B cell (primary cell): ENCODE data around the gene SLK. TPM values are rescaled to one million over a fixed set of nuclear protein-coding genes. Genes with fewer than 3 reads are reported as not detected.

Experiments
- ATAC-seq: fragments of 200-7000 bp; cut with Tn5 transposase; one replicate; pipeline ENCODE4 v1.10.0; 2021; ENCODE audit warnings: low read depth, mild to moderate bottlenecking, moderate number of reproducible peaks, moderate library complexity
- CTCF ChIA-PET: fragments of 350-600 bp; sonication (Branson Sonifier 250); formaldehyde crosslinking; loops from one replicate; lab custom pipeline; 2021; ENCODE audit warnings: antibody characterized with exemption, inconsistent platforms; lab: Charles Lee
- POLR2A ChIA-PET: fragments of 350-600 bp; sonication (Branson Sonifier 250); formaldehyde crosslinking; loops from one replicate; lab custom pipeline; 2021; ENCODE audit warnings: antibody characterized with exemption; lab: Charles Lee
- DNase-seq: peaks from one replicate; pipeline ENCODE4 v3.0.0; 2013
- H2AFZ ChIP-seq: 2 replicates; pipeline ENCODE4 v1.6.1; 2012; ENCODE audit warnings: mild to moderate bottlenecking, low read depth, low read length; ENCODE audit not compliant: insufficient read depth, poor library complexity, severe bottlenecking
- H3K27ac ChIP-seq, 2 donors: 1 replicate in 1 of 2; 2 replicates in 1 of 2; pipeline ENCODE4 v1.5.1; 2012 to 2013; ENCODE audit warnings: low read length in 2 of 2, mild to moderate bottlenecking in 2 of 2, moderate library complexity in 1 of 2
- H3K27me3 ChIP-seq, 4 experiments: fragments of 200-600 bp in 1 of 4; sonication (generic) in 1 of 4; replicated peaks in 1 of 4; 1 replicate in 2 of 4; 2 replicates in 2 of 4; pipeline versions ENCODE4 v1.6.1 to v1.7.0; 2013 to 2016; ENCODE audit warnings: low read length in 3 of 4, mild to moderate bottlenecking in 2 of 4, mixed read lengths in 1 of 4, moderate library complexity in 1 of 4; ENCODE audit not compliant: insufficient read depth in 4 of 4, control insufficient read depth in 3 of 4; ENCODE audit errors: control extremely low read depth in 1 of 4
- H3K36me3 ChIP-seq, 2 experiments: replicated peaks in 1 of 2; 1 replicate in 1 of 2; 2 replicates in 1 of 2; pipeline versions ENCODE4 v1.6.1 to v1.7.1; 2013; ENCODE audit warnings: low read length in 1 of 2; ENCODE audit not compliant: insufficient read depth in 2 of 2, control insufficient read depth in 1 of 2; ENCODE audit errors: control extremely low read depth in 1 of 2, extremely low read depth in 1 of 2
- H3K4me1 ChIP-seq, 2 donors: fragments of 200-600 bp in 1 of 2; sonication (generic) in 1 of 2; 1 replicate in 1 of 2; 2 replicates in 1 of 2; pipeline versions ENCODE4 v1.5.1 to v1.6.1; 2013 to 2017; ENCODE audit warnings: low read length in 2 of 2; ENCODE audit not compliant: control insufficient read depth in 2 of 2, insufficient read depth in 2 of 2
- H3K4me2 ChIP-seq: replicated peaks from 2 replicates; pipeline ENCODE3; 2012; ENCODE audit warnings: mild to moderate bottlenecking, low read depth, low read length; ENCODE audit not compliant: poor library complexity, severe bottlenecking
- H3K4me3 ChIP-seq, 5 experiments: fragments of 200-600 bp in 1 of 5; sonication (generic) in 1 of 5; 1 replicate in 3 of 5; 2 replicates in 2 of 5; pipeline versions ENCODE4 v1.5.1 to v1.7.0; 2011 to 2016; ENCODE audit warnings: low read length in 4 of 5, mild to moderate bottlenecking in 4 of 5, low read depth in 2 of 5, control low read depth in 1 of 5, moderate library complexity in 1 of 5; ENCODE audit not compliant: insufficient read depth in 1 of 5; ENCODE audit errors: control extremely low read depth in 1 of 5, extremely low read depth in 1 of 5
- H3K79me2 ChIP-seq: fragments of 200-600 bp; sonication (generic); one replicate; pipeline ENCODE4 v1.6.0; 2016; ENCODE audit warnings: low read length; ENCODE audit not compliant: control insufficient read depth, insufficient read depth
- H3K9ac ChIP-seq: fragments of 200-600 bp; sonication (generic); 2 replicates; pipeline ENCODE4 v1.6.1; 2017; ENCODE audit warnings: mild to moderate bottlenecking, low read length, moderate library complexity
- H3K9me3 ChIP-seq, 3 donors: one replicate each; pipeline versions ENCODE4 v1.6.1 to v1.7.1; 2013; ENCODE audit warnings: low read length in 2 of 3; ENCODE audit not compliant: control insufficient read depth in 2 of 3, insufficient read depth in 1 of 3; ENCODE audit errors: control extremely low read depth in 1 of 3
- H4K20me1 ChIP-seq: 2 replicates; pipeline ENCODE4 v1.6.0; 2012; ENCODE audit warnings: mild to moderate bottlenecking, low read length; ENCODE audit not compliant: insufficient read depth, control insufficient read depth, poor library complexity, severe bottlenecking
- H3K27ac Mint-ChIP-seq: one replicate; pipeline ENCODE4 v1.8.0; 2021; ENCODE audit warnings: mixed read lengths
- H3K27me3 Mint-ChIP-seq: one replicate; pipeline ENCODE4 v1.8.0; 2021; ENCODE audit warnings: mixed read lengths
- H3K4me1 Mint-ChIP-seq: one replicate; pipeline ENCODE4 v1.8.0; 2021; ENCODE audit warnings: mixed read lengths
- H3K4me3 Mint-ChIP-seq: one replicate; pipeline ENCODE4 v1.8.0; 2021; ENCODE audit warnings: mixed read lengths
- H3K9me3 Mint-ChIP-seq: one replicate; pipeline ENCODE4 v1.8.0; 2022; ENCODE audit warnings: mixed read lengths; ENCODE audit not compliant: insufficient read depth
- EZH2 ChIP-seq: IDR thresholded peaks from 2 replicates; pipeline ENCODE4 v1.6.1; 2012; ENCODE audit warnings: borderline replicate concordance, low read depth, mild to moderate bottlenecking, moderate library complexity, low read length; ENCODE audit not compliant: insufficient read depth, poor library complexity, severe bottlenecking
- WGBS: methylation state at CpG from one replicate; pipeline ENCODE4 v1.1.5; 2013; ENCODE audit warnings: missing lambda C conversion rate; ENCODE audit not compliant: insufficient coverage; 5-methylcytosine and 5-hydroxymethylcytosine counted together
- intact Hi-C: fragments of 100-400 bp; cut with micrococcal nuclease; formaldehyde crosslinking; loops from one replicate; pipeline ENCODE4 v1.10.0; 2022
- polyA plus RNA-seq: library from polyadenylated mRNA; depleted of rRNA; stranded (reverse); fragments of >200 nt; gene quantifications from 2 replicates; pipeline ENCODE4 v1.2.3, GENCODE V29; 2012
- total RNA-seq, 2 donors: library from RNA; stranded (reverse); fragments of 120-200 nt in 1 of 2; gene quantifications; 1 replicate in 1 of 2; 2 replicates in 1 of 2; pipeline versions ENCODE4 v1.2.3 to v1.2.4, GENCODE V29; 2013 to 2022
- TF ChIP-seq, protein P1 (sequence below): fragments of 200-600 bp; IDR thresholded peaks from one replicate; pipeline ENCODE4 v1.8.0; 2022; ENCODE audit warnings: antibody characterized with exemption, mild to moderate bottlenecking

The SLK gene
- total and polyA plus RNA-seq, 2 donors (not counting 1 experiment from before 2014, with no cell fraction given) = 2.9 to 24.5 TPM

GRCh38 chr10:104036518-104037260, 69.7 kb downstream of the SLK start:
- POLR2A ChIA-PET = no interaction called here
- Histone ChIP-seq H4K20me1 (no peaks in the 10 kb centered on the region), H3K9me3 (no peaks in the 10 kb centered on the region), H3K79me2 (no peaks in the 10 kb centered on the region), H3K36me3 (no peaks in the 10 kb centered on the region), H3K27ac (no peak overlapping the region), H3K4me2 (no peak overlapping the region), H2AFZ (no peak overlapping the region), H3K9ac (no peak overlapping the region), H3K27me3 (no peaks in the 10 kb centered on the region), H3K4me3 (no peak overlapping the region), H3K4me1 (no peaks in the 10 kb centered on the region)
- 85% methylated on average over 15 of the region's 21 CpGs for WGBS
- intact Hi-C loops = no loop called here
- no peaks in the 10 kb centered on the region for H3K27me3 Mint-ChIP-seq
- ATAC-seq = no peak
- H3K4me3 Mint-ChIP-seq = no peak overlapping the region
- H3K9me3 Mint-ChIP-seq = no peaks in the 10 kb centered on the region
- CTCF ChIA-PET = interaction anchor here (0.7 kb wide), 2 partner anchors 8 to 144 kb away, joined by 3 to 4 read pairs; no protein-coding TSS in a partner anchor
- TF ChIP-seq, protein P1, sequence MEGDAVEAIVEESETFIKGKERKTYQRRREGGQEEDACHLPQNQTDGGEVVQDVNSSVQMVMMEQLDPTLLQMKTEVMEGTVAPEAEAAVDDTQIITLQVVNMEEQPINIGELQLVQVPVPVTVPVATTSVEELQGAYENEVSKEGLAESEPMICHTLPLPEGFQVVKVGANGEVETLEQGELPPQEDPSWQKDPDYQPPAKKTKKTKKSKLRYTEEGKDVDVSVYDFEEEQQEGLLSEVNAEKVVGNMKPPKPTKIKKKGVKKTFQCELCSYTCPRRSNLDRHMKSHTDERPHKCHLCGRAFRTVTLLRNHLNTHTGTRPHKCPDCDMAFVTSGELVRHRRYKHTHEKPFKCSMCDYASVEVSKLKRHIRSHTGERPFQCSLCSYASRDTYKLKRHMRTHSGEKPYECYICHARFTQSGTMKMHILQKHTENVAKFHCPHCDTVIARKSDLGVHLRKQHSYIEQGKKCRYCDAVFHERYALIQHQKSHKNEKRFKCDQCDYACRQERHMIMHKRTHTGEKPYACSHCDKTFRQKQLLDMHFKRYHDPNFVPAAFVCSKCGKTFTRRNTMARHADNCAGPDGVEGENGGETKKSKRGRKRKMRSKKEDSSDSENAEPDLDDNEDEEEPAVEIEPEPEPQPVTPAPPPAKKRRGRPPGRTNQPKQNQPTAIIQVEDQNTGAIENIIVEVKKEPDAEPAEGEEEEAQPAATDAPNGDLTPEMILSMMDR = no peak
- no peak for TF ChIP-seq EZH2
- H3K27ac Mint-ChIP-seq = no peak overlapping the region
- H3K4me1 Mint-ChIP-seq = no peaks in the 10 kb centered on the region
- no peak for DNase-seq

DNA sequence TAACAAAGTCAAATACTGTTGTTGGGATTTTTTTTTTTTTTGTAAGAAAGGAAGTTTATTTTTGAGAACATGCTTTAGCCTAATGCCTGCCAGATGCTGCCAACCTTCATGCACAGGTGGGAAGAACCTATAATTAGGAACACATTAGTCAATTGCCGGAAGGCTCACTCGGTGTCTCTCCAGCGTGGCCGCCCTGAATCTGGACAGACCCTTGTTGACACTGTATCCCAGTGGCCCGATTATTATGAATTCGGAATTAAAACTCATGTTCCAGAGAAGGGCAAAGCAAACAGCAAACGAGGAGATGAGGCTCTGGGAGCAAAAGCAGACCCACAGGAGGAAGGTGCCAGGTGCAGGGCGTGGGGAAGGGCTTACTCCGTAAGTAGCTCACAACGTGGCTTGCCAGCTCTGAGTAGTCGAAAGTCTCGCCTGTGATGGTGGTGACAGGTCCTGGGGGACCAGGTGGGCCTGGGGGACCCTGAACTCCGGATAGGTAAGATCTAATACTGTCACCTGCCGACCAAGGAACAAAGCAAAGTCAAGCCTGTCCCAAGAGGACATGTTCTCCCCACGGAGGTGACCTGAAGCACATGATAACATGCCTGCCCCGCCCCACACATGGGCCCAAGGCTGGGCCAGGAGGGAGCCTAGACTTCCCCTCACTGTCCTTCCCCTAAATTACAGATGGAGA, 70.5 kb downstream of the SLK start:
- Histone ChIP-seq H3K4me2 (no peak overlapping the region), H3K9ac (no peak overlapping the region), H2AFZ (no peak overlapping the region), H3K4me3 (no peak overlapping the region), H3K36me3 (no peaks in the 10 kb centered on the region), H4K20me1 (no peaks in the 10 kb centered on the region), H3K79me2 (no peaks in the 10 kb centered on the region), H3K4me1 (no peaks in the 10 kb centered on the region), H3K9me3 (no peaks in the 10 kb centered on the region), H3K27me3 (no peaks in the 10 kb centered on the region), H3K27ac (no peak overlapping the region)
- DNase-seq (no peak), ATAC-seq (no peak)
- no peak for TF ChIP-seq EZH2
- TF ChIP-seq, protein P1 = no peak
- 87% methylated on average over 16 of the region's 16 CpGs for WGBS
- no peaks in the 10 kb centered on the region for H3K9me3 Mint-ChIP-seq
- no peaks in the 10 kb centered on the region for H3K27me3 Mint-ChIP-seq
- intact Hi-C loops = no loop called here
- ChIA-PET CTCF (interaction anchor here (0.7 to 1.4 kb wide), 4 partner anchors 8 to 144 kb away, joined by 3 to 4 read pairs (median 3); partner anchors contain the start of gene SFR1), POLR2A (no interaction called here)
- H3K4me1 Mint-ChIP-seq = no peaks in the 10 kb centered on the region
- H3K27ac Mint-ChIP-seq = no peak overlapping the region
- H3K4me3 Mint-ChIP-seq = no peak overlapping the region
